Motor neuron (in vitro differentiated cells): ENCODE measurements around the gene GRK5. TPM values are rescaled to one million over a fixed set of nuclear protein-coding genes. Genes with fewer than 3 reads are reported as not detected.

ENCODE experiments used
- ATAC-seq, 8 experiments: fragments of 200-7000 bp; cut with Tn5 transposase; replicated peaks in 6 of 8; 2 replicates each; pipeline ENCODE4 v1.8.0; 2021; ENCODE audit warnings: mild to moderate bottlenecking in 8 of 8, moderate library complexity in 8 of 8
- H3K27ac ChIP-seq, 2 donors: fragments of 250-450 bp; sonication (Bioruptor Pico); 2 replicates each; pipeline ENCODE4 v1.9.0; 2021; ENCODE audit warnings: antibody characterized with exemption in 2 of 2, mild to moderate bottlenecking in 2 of 2, moderate library complexity in 1 of 2
- H3K4me1 ChIP-seq, 2 donors: fragments of 250-450 bp; sonication (Bioruptor Pico); replicated peaks in 1 of 2; 2 replicates each; pipeline ENCODE4 v1.6.1; 2021; ENCODE audit warnings: antibody characterized with exemption in 2 of 2, mild to moderate bottlenecking in 2 of 2, moderate library complexity in 1 of 2
- H3K4me3 ChIP-seq, 5 donors: fragments of 250-450 bp; sonication (Bioruptor Pico); 2 replicates each; pipeline ENCODE4 v1.9.0; 2021; ENCODE audit warnings: antibody characterized with exemption in 5 of 5, mild to moderate bottlenecking in 5 of 5, moderate library complexity in 4 of 5
- WGBS, 10 experiments: fragments of 450-650 bp; shearing (Covaris generic); methylation state at CpG; one replicate each; pipeline ENCODE4 v1.0.0; 2022; 5-methylcytosine and 5-hydroxymethylcytosine counted together
- in situ Hi-C, 9 experiments: fragments of 400-800 bp; cut with MboI; loops; one replicate each; pipeline ENCODE4 v1.15.0; 2021; ENCODE audit warnings: low sequenced_read_pairs in 9 of 9, low pct_unique_long_range_greater_than_20kb in 2 of 9; ENCODE audit not compliant: unreplicated experiment in 9 of 9
- total RNA-seq, 8 experiments: library from RNA; unstranded; fragments of 300-600 nt; gene quantifications; 2 replicates each; pipeline versions ENCODE4 v1.2.3 to v1.2.4, GENCODE V29; 2022

The GRK5 gene
- total RNA-seq, 8 experiments from 2014 or later = 4.0 to 27.2 (median 11.1) TPM

DNA sequence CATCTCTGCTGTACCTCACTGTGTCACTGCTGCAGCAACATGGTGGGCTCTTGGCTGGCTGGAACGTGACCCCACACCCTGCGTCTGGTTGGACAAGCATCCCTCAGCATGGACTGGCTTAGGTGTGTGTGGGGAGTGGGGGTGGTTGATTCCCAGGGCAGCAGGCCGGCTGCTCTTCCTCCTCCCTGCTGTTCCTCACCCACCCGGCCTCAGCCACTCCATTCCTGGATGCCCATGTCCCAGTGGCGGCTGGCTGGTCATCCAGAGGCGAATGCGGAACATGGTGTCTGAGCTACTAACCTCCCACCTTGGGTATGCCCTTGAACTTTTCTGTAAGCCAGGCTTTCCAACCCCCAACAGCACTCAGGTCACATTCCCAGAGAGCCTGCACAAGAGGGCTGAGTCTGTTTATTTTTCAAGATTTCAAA is 81.2 kb downstream of the GRK5 start:
- H3K4me3 ChIP-seq = no peak overlapping the region
- 40 to 100% (median 100%) methylated on average over 1 to 3 of the region's 7 CpGs; no CpG with 5 or more reads in 3 of the 10 experiments for WGBS, 10 experiments
- in situ Hi-C loops = no loop called here
- H3K4me1 ChIP-seq = no peaks in the 10 kb centered on the region
- no peak overlapping the region for H3K27ac ChIP-seq
- no peak for ATAC-seq

GRCh38 chr10:119289227-119289920 is 82.0 kb downstream of the GRK5 start:
- no peak for ATAC-seq
- in situ Hi-C loops = no loop called here

GRCh38 chr10:119290301-119291048 is 83.1 kb downstream of the GRK5 start:
- WGBS, 10 experiments = 7 to 89% (median 60%) methylated on average over 2 to 8 of the region's 12 CpGs; no CpG with 5 or more reads in 3 of the 10 experiments
- Histone ChIP-seq H3K27ac (no peak overlapping the region), H3K4me1 (no peaks in the 10 kb centered on the region), H3K4me3 (no peak overlapping the region)
- in situ Hi-C loops = no loop called here
- peak in 4 of 8 experiments; percentile 22 to 91 (median 74) for ATAC-seq

More at GRCh38 chr10:119289227-119289920, 82.0 kb downstream of the GRK5 start:
- no peak overlapping the region for H3K27ac ChIP-seq
- 50 to 100% (median 86%) methylated on average over 2 to 7 of the region's 8 CpGs; no CpG with 5 or more reads in 3 of the 10 experiments for WGBS, 10 experiments
- no peak overlapping the region for H3K4me3 ChIP-seq
- no peaks in the 10 kb centered on the region for H3K4me1 ChIP-seq

GRCh38 chr10:119291223-119291900 is 84.0 kb downstream of the GRK5 start:
- H3K4me3 ChIP-seq = no peak overlapping the region
- no peak for ATAC-seq
- H3K4me1 ChIP-seq = no peaks in the 10 kb centered on the region
- WGBS, 10 experiments = 0 to 83% (median 25%) methylated on average over 1 to 2 of the region's 6 CpGs; no CpG with 5 or more reads in 6 of the 10 experiments
- no peak overlapping the region for H3K27ac ChIP-seq
- in situ Hi-C loops = no loop called here

- WGBS, 10 experiments = 52 to 100% (median 88%) methylated on average over 1 to 7 of the region's 11 CpGs
- in situ Hi-C loops = no loop called here
- Histone ChIP-seq H3K27ac (no peak overlapping the region), H3K4me1 (no peaks in the 10 kb centered on the region), H3K4me3 (no peak overlapping the region)
- ATAC-seq = peak in 2 of 8 experiments; percentile 17 to 19
Measured at GRCh38 chr10:119292968-119293760, 85.8 kb downstream of the GRK5 start.

- Histone ChIP-seq H3K4me1 (peaks cover 5 to 15% of the 10 kb centered on the region in 2 donors), H3K4me3 (no peak overlapping the region), H3K27ac (no peak overlapping the region)
- no peak for ATAC-seq
- 60 to 100% (median 83%) methylated on average over 1 to 2 of the region's 4 CpGs; no CpG with 5 or more reads in 5 of the 10 experiments for WGBS, 10 experiments
- in situ Hi-C loops = no loop called here
Measured at GRCh38 chr10:119296703-119297102, 89.3 kb downstream of the GRK5 start.

DNA sequence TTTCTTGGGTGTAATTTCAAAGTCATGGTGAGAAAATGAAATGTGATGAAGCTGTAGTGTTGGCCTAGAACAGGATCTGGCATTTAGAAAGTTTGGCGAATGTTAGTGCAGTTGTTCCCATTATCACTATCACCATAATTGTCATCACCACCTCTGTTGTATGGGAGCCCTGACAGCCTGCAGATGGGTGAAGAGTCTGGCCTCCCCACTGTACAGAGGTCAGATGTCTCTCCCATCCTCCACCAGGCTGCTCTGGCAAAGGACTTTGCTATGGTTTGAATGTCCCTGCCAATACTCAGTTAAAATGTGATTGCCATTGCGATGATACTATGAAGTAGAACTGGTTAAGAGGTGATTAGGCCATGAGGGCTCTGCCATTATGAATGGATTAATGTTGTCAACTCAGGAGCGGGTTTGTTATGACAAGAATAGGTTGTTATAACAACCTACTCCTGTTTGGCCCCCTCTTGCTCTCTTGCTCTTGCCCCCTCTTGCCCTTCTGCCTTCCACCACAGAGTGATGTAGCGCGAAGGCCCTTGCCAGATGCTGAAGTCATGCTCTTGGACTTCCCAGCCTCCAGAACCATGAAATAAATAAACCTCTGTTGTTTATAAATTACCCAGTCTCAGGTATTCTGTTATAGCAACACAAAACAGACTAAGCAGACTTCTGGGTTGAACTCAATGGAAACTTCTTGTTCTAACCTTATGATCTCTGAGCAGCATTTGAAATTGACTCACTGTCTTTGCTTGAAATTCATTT is 90.0 kb downstream of the GRK5 start:
- H3K4me1 ChIP-seq = peaks cover 8 to 18% of the 10 kb centered on the region in 2 donors
- H3K27ac ChIP-seq = no peak overlapping the region
- WGBS, 10 experiments = 86 to 100% (median 99%) methylated on average over 1 to 5 of the region's 5 CpGs; no CpG with 5 or more reads in 2 of the 10 experiments
- no peak overlapping the region for H3K4me3 ChIP-seq
- in situ Hi-C loops = no loop called here
- no peak for ATAC-seq

DNA sequence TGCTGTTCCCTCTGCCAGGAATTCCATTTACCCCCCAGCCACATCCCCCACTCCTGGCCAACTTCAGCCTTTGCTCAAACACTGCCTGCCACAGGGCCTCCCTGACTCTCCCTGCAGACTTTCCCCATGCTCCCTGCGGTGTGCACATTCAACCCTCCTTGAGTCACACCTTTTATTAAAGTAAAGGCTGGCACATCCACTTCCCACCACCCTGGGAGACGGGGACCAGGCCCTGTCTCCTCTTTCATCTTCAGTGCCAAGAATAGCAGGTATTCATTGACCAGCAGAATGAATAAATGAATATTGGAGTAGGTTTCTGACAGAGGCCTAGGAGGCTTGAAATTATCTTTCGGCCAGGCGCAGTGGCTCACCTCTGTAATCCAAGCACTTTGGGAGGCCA is 91.4 kb downstream of the GRK5 start:
- ATAC-seq = peak in 1 of 8 experiments; percentile 65
- in situ Hi-C loops = no loop called here
- WGBS, 10 experiments = 62 to 86% (median 78%) methylated on average over 2 to 3 of the region's 4 CpGs; no CpG with 5 or more reads in 6 of the 10 experiments
- Histone ChIP-seq H3K4me1 (peaks cover 14 to 23% of the 10 kb centered on the region in 2 donors), H3K27ac (no peak overlapping the region), H3K4me3 (no peak overlapping the region)

GRCh38 chr10:119299531-119299930 is 92.2 kb downstream of the GRK5 start:
- Histone ChIP-seq H3K27ac (no peak overlapping the region), H3K4me1 (peaks cover 14 to 23% of the 10 kb centered on the region in 2 donors), H3K4me3 (no peak overlapping the region)
- peak in 5 of 8 experiments; percentile 38 to 55 (median 52) for ATAC-seq
- 60 to 83% methylated on average over 1 to 3 of the region's 3 CpGs; no CpG with 5 or more reads in 8 of the 10 experiments for WGBS, 10 experiments
- in situ Hi-C loops = no loop called here

DNA sequence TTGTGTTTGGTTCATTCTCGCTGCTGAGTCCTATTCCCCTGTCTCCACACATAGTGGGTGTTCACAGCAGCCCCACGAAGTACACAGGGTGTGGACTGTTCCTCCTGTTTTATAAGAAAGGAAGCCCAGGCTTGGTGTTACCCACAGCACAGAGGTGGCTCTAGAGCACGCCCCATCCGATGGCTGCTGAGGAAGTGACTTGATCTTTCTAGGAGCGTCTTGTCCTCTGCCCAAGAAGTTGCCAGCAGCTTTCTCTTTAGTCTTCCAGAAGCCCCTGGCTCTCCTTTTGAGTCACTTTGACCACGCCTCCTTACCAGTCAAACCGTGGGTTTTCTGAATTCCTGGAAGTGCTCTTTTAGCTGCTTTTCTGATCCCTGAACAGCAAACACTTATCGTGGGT is 94.0 kb downstream of the GRK5 start:
- ATAC-seq = no peak
- H3K27ac ChIP-seq = no peak overlapping the region
- 64 to 88% (median 72%) methylated on average over 1 to 6 of the region's 8 CpGs; no CpG with 5 or more reads in 3 of the 10 experiments for WGBS, 10 experiments
- H3K4me3 ChIP-seq = no peak overlapping the region
- in situ Hi-C loops = no loop called here
- peaks cover 14 to 23% of the 10 kb centered on the region in 2 donors for H3K4me1 ChIP-seq

DNA sequence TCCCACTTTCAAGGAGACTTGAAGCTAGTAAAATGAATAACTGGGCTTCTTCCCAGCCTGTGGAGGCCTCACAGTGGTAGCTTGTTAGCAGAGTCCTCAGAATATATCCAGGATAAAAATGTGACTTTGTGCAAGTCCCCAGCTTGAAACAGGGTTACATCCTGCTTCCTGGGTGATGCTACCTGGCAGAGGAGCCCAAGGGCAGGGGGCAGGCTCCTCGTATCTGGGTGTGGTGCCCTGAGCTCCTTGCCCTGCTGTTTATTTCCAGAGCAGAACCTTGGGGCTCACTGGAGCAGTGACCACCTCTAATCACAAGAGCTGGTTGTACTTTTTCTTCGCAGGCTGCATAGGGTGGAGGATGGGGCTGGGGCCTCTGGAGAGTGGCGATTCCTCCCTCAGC is 94.8 kb downstream of the GRK5 start:
- 30 to 100% (median 80%) methylated on average over 1 to 2 of the region's 3 CpGs; no CpG with 5 or more reads in 4 of the 10 experiments for WGBS, 10 experiments

More for the DNA sequence above, 94.8 kb downstream of the GRK5 start:
- H3K4me3 ChIP-seq = no peak overlapping the region
- peaks cover 14 to 23% of the 10 kb centered on the region in 2 donors for H3K4me1 ChIP-seq
- H3K27ac ChIP-seq = no peak overlapping the region
- in situ Hi-C loops = no loop called here
- ATAC-seq = peak in 5 of 8 experiments; percentile 5 to 35 (median 26)
